OCI-LY1 (cell line): ENCODE data around the gene NUTM2E.
"Not testable (repeated sequence)": the region's sequence is repeated elsewhere in the genome, so short reads cannot be mapped to it uniquely, and the experiment has no call there.

Source experiments
- EZH2 ChIP-seq: fragments of 200-600 bp; sonication (generic), shearing (Covaris generic); IDR thresholded peaks from 2 replicates; pipeline ENCODE4 v1.8.0; 2017; ENCODE audit warnings: borderline replicate concordance, mixed run types, mild to moderate bottlenecking, antibody characterized with exemption, low read length, moderate library complexity, mixed read lengths
- TF ChIP-seq, protein P1 (sequence below): fragments of 200-600 bp; sonication (generic), shearing (Covaris generic); IDR thresholded peaks from 2 replicates; pipeline ENCODE4 v1.5.1; 2017; ENCODE audit warnings: mild to moderate bottlenecking, antibody characterized with exemption, low read length, moderate library complexity, mixed read lengths

DNA sequence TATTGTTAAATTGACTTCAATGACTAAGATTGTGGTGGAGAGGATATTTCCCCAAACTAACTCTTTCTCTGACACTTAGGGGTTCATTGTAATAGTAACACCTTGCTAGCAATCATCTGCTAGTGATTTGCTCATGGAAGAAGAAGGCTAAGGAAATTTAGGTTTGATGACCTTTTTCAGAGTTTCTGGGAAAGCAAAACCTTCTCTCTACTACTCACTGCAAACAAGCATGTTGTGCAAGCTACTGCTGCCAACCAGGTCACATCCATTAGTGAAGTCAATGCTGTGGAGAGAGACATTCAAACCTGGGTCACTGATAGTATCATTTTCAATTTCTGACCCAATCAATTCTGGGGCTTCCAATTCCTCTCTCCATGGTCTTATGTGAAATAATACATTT, 14.6 kb upstream of the NUTM2E start:
- TF ChIP-seq, protein P1, sequence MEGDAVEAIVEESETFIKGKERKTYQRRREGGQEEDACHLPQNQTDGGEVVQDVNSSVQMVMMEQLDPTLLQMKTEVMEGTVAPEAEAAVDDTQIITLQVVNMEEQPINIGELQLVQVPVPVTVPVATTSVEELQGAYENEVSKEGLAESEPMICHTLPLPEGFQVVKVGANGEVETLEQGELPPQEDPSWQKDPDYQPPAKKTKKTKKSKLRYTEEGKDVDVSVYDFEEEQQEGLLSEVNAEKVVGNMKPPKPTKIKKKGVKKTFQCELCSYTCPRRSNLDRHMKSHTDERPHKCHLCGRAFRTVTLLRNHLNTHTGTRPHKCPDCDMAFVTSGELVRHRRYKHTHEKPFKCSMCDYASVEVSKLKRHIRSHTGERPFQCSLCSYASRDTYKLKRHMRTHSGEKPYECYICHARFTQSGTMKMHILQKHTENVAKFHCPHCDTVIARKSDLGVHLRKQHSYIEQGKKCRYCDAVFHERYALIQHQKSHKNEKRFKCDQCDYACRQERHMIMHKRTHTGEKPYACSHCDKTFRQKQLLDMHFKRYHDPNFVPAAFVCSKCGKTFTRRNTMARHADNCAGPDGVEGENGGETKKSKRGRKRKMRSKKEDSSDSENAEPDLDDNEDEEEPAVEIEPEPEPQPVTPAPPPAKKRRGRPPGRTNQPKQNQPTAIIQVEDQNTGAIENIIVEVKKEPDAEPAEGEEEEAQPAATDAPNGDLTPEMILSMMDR, result not testable (repeated sequence)
- TF ChIP-seq EZH2, result not testable (repeated sequence)
